MM.1S (cell line): ENCODE results near the gene GABARAP.

Experiments used
- DNase-seq: peaks from one replicate; pipeline ENCODE4 v3.0.0-alpha.2; 2015
- H2AFZ ChIP-seq: fragments of 300-600 bp; sonication (generic); 2 replicates; pipeline ENCODE4 v1.6.0; 2016; ENCODE audit warnings: antibody characterized with exemption, low read length
- H3F3A ChIP-seq: fragments of 300-600 bp; sonication (generic); 2 replicates; pipeline ENCODE4 v1.6.1; 2016; ENCODE audit warnings: mild to moderate bottlenecking, antibody characterized with exemption, low read length, moderate library complexity, mixed read lengths; ENCODE audit not compliant: insufficient read depth
- H3K27ac ChIP-seq: fragments of 300-600 bp; sonication (generic); 2 replicates; pipeline ENCODE4 v1.5.1; 2016; ENCODE audit warnings: mild to moderate bottlenecking, low read length
- H3K27me3 ChIP-seq: fragments of 300-600 bp; sonication (generic); replicated peaks from 2 replicates; pipeline ENCODE4 v1.6.0; 2016; ENCODE audit warnings: low read length; ENCODE audit not compliant: insufficient read depth
- H3K36me3 ChIP-seq: fragments of 300-600 bp; sonication (generic); replicated peaks from 2 replicates; pipeline ENCODE4 v1.6.1; 2016; ENCODE audit warnings: mild to moderate bottlenecking, low read length, mixed read lengths; ENCODE audit not compliant: insufficient read depth
- H3K4me1 ChIP-seq: fragments of 300-600 bp; sonication (generic); 2 replicates; pipeline ENCODE4 v1.6.1; 2016; ENCODE audit warnings: low read length, mixed read lengths
- H3K4me2 ChIP-seq: fragments of 300-600 bp; sonication (generic); 2 replicates; pipeline ENCODE4 v1.6.0; 2016; ENCODE audit warnings: low read depth, low read length
- H3K4me3 ChIP-seq: fragments of 300-600 bp; sonication (generic); 2 replicates; pipeline ENCODE4 v1.5.1; 2016; ENCODE audit warnings: low read length, mixed read lengths
- H3K79me2 ChIP-seq: fragments of 300-600 bp; sonication (generic); 2 replicates; pipeline ENCODE4 v1.6.1; 2016; ENCODE audit warnings: mixed run types, low read length, mixed read lengths
- H3K9ac ChIP-seq: fragments of 300-600 bp; sonication (generic); 2 replicates; pipeline ENCODE4 v1.6.1; 2016; ENCODE audit warnings: low read length, mixed read lengths
- H3K9me2 ChIP-seq: fragments of 300-600 bp; sonication (generic); replicated peaks from 2 replicates; pipeline ENCODE4 v1.6.1; 2016; ENCODE audit warnings: mild to moderate bottlenecking, low read length, mixed read lengths; ENCODE audit not compliant: insufficient read depth
- H3K9me3 ChIP-seq: fragments of 300-600 bp; sonication (generic); replicated peaks from 2 replicates; pipeline ENCODE4 v1.6.1; 2016; ENCODE audit warnings: mild to moderate bottlenecking, low read length, mixed read lengths; ENCODE audit not compliant: insufficient read depth
- H4K20me1 ChIP-seq: fragments of 300-600 bp; sonication (generic); 2 replicates; pipeline ENCODE4 v1.6.1; 2016; ENCODE audit warnings: mild to moderate bottlenecking, low read length, moderate library complexity, mixed read lengths; ENCODE audit not compliant: insufficient read depth
- CTCF ChIP-seq: fragments of 300-600 bp; sonication (generic); IDR thresholded peaks from 2 replicates; pipeline ENCODE4 v1.5.1; 2016; ENCODE audit warnings: antibody characterized with exemption, low read length, mixed read lengths
- EZH2 ChIP-seq: fragments of 300-600 bp; sonication (generic); optimal IDR thresholded peaks from 2 replicates; pipeline ENCODE3; 2017; ENCODE audit warnings: low read depth, mild to moderate bottlenecking, antibody characterized with exemption, low read length, mixed read lengths
- EZH2phosphoT487 ChIP-seq: fragments of 300-600 bp; sonication (generic); IDR thresholded peaks from 2 replicates; pipeline ENCODE4 v1.6.1; 2018; ENCODE audit warnings: antibody characterized with exemption, low read length

Gene GABARAP

GRCh38 chr17:7218758-7219157 lies 23.5 kb downstream of the GABARAP start:
- H3F3A ChIP-seq, result no peaks in the 10 kb centered on the region
- H3K4me3 ChIP-seq, result no peak overlapping the region
- H3K4me2 ChIP-seq, result no peak overlapping the region
- TF ChIP-seq EZH2phosphoT487, result no peak
- no peak for TF ChIP-seq EZH2
- TF ChIP-seq CTCF, result no peak
- H3K9me3 ChIP-seq, result no peaks in the 10 kb centered on the region
- 0 out of 2 replicates have a peak, but pooled peaks cover 3% of the 10 kb centered on the region for H3K36me3 ChIP-seq
- H2AFZ ChIP-seq, result no peak overlapping the region
- H3K27ac ChIP-seq, result no peak overlapping the region
- no peak overlapping the region for H3K9ac ChIP-seq
- H3K79me2 ChIP-seq, result peaks cover 35% of the 10 kb centered on the region
- H3K27me3 ChIP-seq, result peaks cover 17% of the 10 kb centered on the region
- no peaks in the 10 kb centered on the region for H3K9me2 ChIP-seq
- peaks cover 19% of the 10 kb centered on the region for H3K4me1 ChIP-seq
- no peak for DNase-seq
- H4K20me1 ChIP-seq, result no peaks in the 10 kb centered on the region

GRCh38 chr17:7218166-7218565 lies 24.1 kb downstream of the GABARAP start:
- H3K79me2 ChIP-seq, result peaks cover 35% of the 10 kb centered on the region
- H3F3A ChIP-seq, result no peaks in the 10 kb centered on the region
- H3K9me3 ChIP-seq, result no peaks in the 10 kb centered on the region
- no peak overlapping the region for H3K4me3 ChIP-seq
- H3K36me3 ChIP-seq, result no peaks in the 10 kb centered on the region
- no peak overlapping the region for H3K9ac ChIP-seq
- no peak overlapping the region for H3K27ac ChIP-seq
- H4K20me1 ChIP-seq, result no peaks in the 10 kb centered on the region
- TF ChIP-seq EZH2, result no peak
- TF ChIP-seq CTCF, result no peak
- no peak for TF ChIP-seq EZH2phosphoT487
- H3K4me1 ChIP-seq, result peaks cover 24% of the 10 kb centered on the region
- no peak overlapping the region for H3K4me2 ChIP-seq
- peaks cover 22% of the 10 kb centered on the region for H3K27me3 ChIP-seq
- H3K9me2 ChIP-seq, result no peaks in the 10 kb centered on the region
- H2AFZ ChIP-seq, result no peak overlapping the region
- DNase-seq, result no peak

GRCh38 chr17:7217113-7217987 lies 24.9 kb downstream of the GABARAP start:
- H3K4me3 ChIP-seq, result no peak overlapping the region

More at GRCh38 chr17:7217113-7217987, 24.9 kb downstream of the GABARAP start:
- Histone ChIP-seq H2AFZ (no peak overlapping the region), H4K20me1 (no peaks in the 10 kb centered on the region), H3K27me3 (peaks cover 31% of the 10 kb centered on the region), H3K9me2 (no peaks in the 10 kb centered on the region), H3K9ac (no peak overlapping the region), H3K4me1 (peaks cover 24% of the 10 kb centered on the region), H3K27ac (no peak overlapping the region), H3K36me3 (no peaks in the 10 kb centered on the region), H3K79me2 (peaks cover 29% of the 10 kb centered on the region), H3F3A (no peaks in the 10 kb centered on the region), H3K9me3 (no peaks in the 10 kb centered on the region), H3K4me2 (no peak overlapping the region)
- no peak for DNase-seq
- no peak for TF ChIP-seq EZH2
- TF ChIP-seq CTCF, result no peak
- no peak for TF ChIP-seq EZH2phosphoT487
